NT2/D1 (cell line): ENCODE results near the gene NKG7.

Experiments used
- SUZ12 ChIP-seq: IDR thresholded peaks from 2 replicates; pipeline ENCODE4 v1.6.1; 2011; ENCODE audit not compliant: insufficient read length, insufficient read depth; ENCODE audit errors: extremely low read depth
- YY1 ChIP-seq: IDR thresholded peaks from 2 replicates; pipeline ENCODE4 v1.6.1; 2011; ENCODE audit not compliant: insufficient read length, insufficient read depth
- ZNF274 ChIP-seq: IDR thresholded peaks from 2 replicates; pipeline ENCODE4 v1.6.1; 2011; ENCODE audit warnings: mild to moderate bottlenecking, low read depth, low read length

DNA sequence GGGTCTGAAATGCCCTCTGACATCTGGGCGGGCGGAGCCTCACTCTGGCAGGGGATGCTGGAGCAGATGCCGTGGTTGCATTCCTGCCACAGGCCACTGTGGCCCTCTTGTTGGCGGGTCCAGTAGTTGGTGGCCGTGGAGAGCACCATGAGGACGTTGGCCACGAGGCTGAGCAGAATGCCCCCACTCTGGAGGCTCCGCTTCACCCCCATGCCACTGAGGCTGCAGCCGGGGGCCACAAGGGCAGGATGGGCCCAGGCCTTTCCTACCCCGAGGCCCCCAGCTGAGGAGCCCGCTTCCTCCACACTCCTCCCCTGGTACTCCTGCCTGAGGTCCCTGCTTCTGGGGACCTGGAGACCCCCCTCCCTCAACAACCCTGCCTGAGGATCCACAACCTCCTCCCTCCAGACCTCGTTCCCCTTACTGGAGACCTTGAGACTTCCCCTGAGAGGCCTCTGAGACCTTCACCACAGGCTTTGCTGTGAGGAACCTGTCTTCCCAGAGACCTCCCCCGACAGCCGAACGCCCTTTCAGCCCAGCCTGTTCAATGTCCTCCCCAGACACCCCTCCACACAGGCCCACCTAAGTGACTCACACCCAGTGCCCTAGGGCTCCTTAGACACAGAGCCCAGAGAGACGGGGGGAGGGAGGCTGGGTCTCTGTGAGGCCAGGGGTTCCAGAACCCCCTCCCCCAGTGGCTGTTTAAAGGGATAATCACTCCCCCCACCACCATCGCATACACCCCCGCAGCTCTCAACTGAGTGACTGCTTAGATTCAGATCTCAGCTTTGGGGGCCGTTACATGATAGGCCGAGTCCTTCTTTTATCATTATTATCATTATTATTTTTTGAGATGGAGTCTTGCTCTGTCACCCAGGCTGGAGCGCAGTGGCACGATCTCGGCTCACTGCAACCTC is 3.8 kb downstream of the NKG7 start, which contains the start of gene CLDND2:
- TF ChIP-seq ZNF274 (no peak), SUZ12 (no peak), YY1 (no peak)
